K562 (cell line): ENCODE results near the gene CCDC102B. TPM values are rescaled to one million over a fixed set of nuclear protein-coding genes. Genes with fewer than 3 reads are reported as not detected.

Experiments
- ATAC-seq: fragments of 200-7000 bp; cut with Tn5 transposase; 3 replicates; pipeline ENCODE4 v1.9.1; 2020; ENCODE audit warnings: moderate library complexity
- BruUV-seq: library from RNA; stranded (reverse); fragments of 400-500 nt; replicated peaks from 2 replicates; lab custom pipeline; 2021; lab: Mats Ljungman, UMichigan
- CTCF ChIA-PET: fragments of 300-600 bp; formaldehyde crosslinking; extraction: SDS; loops from one replicate; lab custom pipeline; 2021; ENCODE audit warnings: low intra/inter-chr PET ratio; lab: Yijun Ruan, JAX
- POLR2A ChIA-PET: fragments of 300-600, 350-650 bp; sonication (Branson Sonifier 250); formaldehyde crosslinking; extraction: SDS; loops from one replicate; lab custom pipeline; 2021; ENCODE audit warnings: antibody characterized with exemption, inconsistent platforms; lab: Yijun Ruan, JAX
- DNase-seq, 4 experiments: peaks; one replicate each; pipeline versions ENCODE4 v3.0.0 to v3.0.0-alpha.2; 2011 to 2018; ENCODE audit warnings: low spot score in 3 of 4, mixed read lengths in 3 of 4; ENCODE audit errors: extremely low read depth in 1 of 4
- FAIRE-seq: peaks from 2 replicates; lab custom pipeline; 2011; peaks lifted over from hg19 to GRCh38; lab: Jason Lieb, UNC
- H2AFZ ChIP-seq: 2 replicates; pipeline ENCODE4 v1.6.0; 2011; ENCODE audit warnings: low read depth, low read length, control low read depth, inconsistent platforms
- H3K27ac ChIP-seq: fragments of 200-600 bp; 3 replicates; pipeline ENCODE4 v1.8.0; 2011; ENCODE audit warnings: low read depth, mild to moderate bottlenecking, control low read depth, inconsistent platforms, low read length, moderate library complexity, mixed read lengths; ENCODE audit errors: extremely low read depth
- H3K27me3 ChIP-seq, 2 experiments: fragments of 300-600 bp in 1 of 2; 2 replicates in 1 of 2; 3 replicates in 1 of 2; pipeline versions ENCODE4 v1.6.0 to v1.8.0; 2011; ENCODE audit warnings: inconsistent platforms in 2 of 2, low read length in 2 of 2, mild to moderate bottlenecking in 1 of 2, mixed read lengths in 1 of 2, moderate library complexity in 1 of 2; ENCODE audit not compliant: control insufficient read depth in 2 of 2, insufficient read depth in 2 of 2
- H3K36me3 ChIP-seq: fragments of 300-600 bp; 3 replicates; pipeline ENCODE4 v1.8.0; 2011; ENCODE audit warnings: mild to moderate bottlenecking, low read length, inconsistent platforms; ENCODE audit not compliant: control insufficient read depth, insufficient read depth
- H3K4me1 ChIP-seq, 2 experiments: fragments of 200-600 bp in 1 of 2; replicated peaks in 1 of 2; 2 replicates in 1 of 2; 3 replicates in 1 of 2; pipeline versions ENCODE4 v1.5.1 to v1.8.0; 2011; ENCODE audit warnings: inconsistent platforms in 2 of 2, low read length in 2 of 2, mild to moderate bottlenecking in 1 of 2, mixed read lengths in 1 of 2, moderate library complexity in 1 of 2; ENCODE audit not compliant: control insufficient read depth in 2 of 2, insufficient read depth in 2 of 2
- H3K4me2 ChIP-seq: 2 replicates; pipeline ENCODE4 v1.6.1; 2011; ENCODE audit warnings: low read length, control low read depth, inconsistent platforms, mixed read lengths; ENCODE audit not compliant: insufficient read depth
- H3K4me3 ChIP-seq: fragments of 200-600 bp; sonication (generic), shearing (Covaris generic); 2 replicates; pipeline ENCODE4 v1.5.1; 2016; ENCODE audit warnings: control low read depth, inconsistent platforms
- H3K79me2 ChIP-seq: fragments of 200-600 bp; 3 replicates; pipeline ENCODE4 v1.8.0; 2011; ENCODE audit warnings: low read length, inconsistent platforms; ENCODE audit not compliant: control insufficient read depth, insufficient read depth
- H3K9ac ChIP-seq, 2 experiments: 2 replicates each; pipeline versions ENCODE4 v1.6.0 to v1.6.1; 2011; ENCODE audit warnings: low read depth in 2 of 2, low read length in 2 of 2, control low read depth in 1 of 2, inconsistent platforms in 1 of 2, mild to moderate bottlenecking in 1 of 2, mixed read lengths in 1 of 2; ENCODE audit not compliant: insufficient read depth in 1 of 2
- H3K9me1 ChIP-seq: one replicate; pipeline ENCODE4 v1.6.0; 2011; ENCODE audit warnings: inconsistent platforms, mild to moderate bottlenecking, low read length, moderate library complexity; ENCODE audit not compliant: control insufficient read depth, insufficient read depth
- H3K9me3 ChIP-seq: replicated peaks from 2 replicates; pipeline ENCODE4 v1.5.1; 2011; ENCODE audit warnings: low read depth, low read length, inconsistent platforms; ENCODE audit not compliant: control insufficient read depth, insufficient read depth
- H4K20me1 ChIP-seq: replicated peaks from 2 replicates; pipeline ENCODE4 v1.6.1; 2011; ENCODE audit warnings: low read length, inconsistent platforms, mixed read lengths; ENCODE audit not compliant: control insufficient read depth, insufficient read depth
- AFF4 ChIP-seq: sonication (generic); formaldehyde crosslinking; IDR thresholded peaks from 2 replicates; pipeline ENCODE4 v1.8.0; 2023; ENCODE audit warnings: mild to moderate bottlenecking, missing genetic modification reagents
- CBFA2T3 ChIP-seq: fragments of 450-650 bp; IDR thresholded peaks from 2 replicates; pipeline ENCODE4 v1.6.1; 2017
- ESRRA ChIP-seq: fragments of 450-650 bp; IDR thresholded peaks from 2 replicates; pipeline ENCODE4 v1.6.1; 2014; ENCODE audit warnings: low read depth, mild to moderate bottlenecking, moderate library complexity, borderline replicate concordance
- HOMEZ ChIP-seq: fragments of 250-450 bp; sonication (Bioruptor Pico); IDR thresholded peaks from 2 replicates; pipeline ENCODE4 v1.4.0; 2020; ENCODE audit warnings: mild to moderate bottlenecking, moderate library complexity
- HSF4 ChIP-seq: fragments of 250-450 bp; sonication (Bioruptor Pico); IDR thresholded peaks from 2 replicates; pipeline ENCODE4 v2.1.2; 2022; ENCODE audit warnings: mild to moderate bottlenecking, moderate library complexity, borderline replicate concordance
- IFI16 ChIP-seq: fragments of 250-450 bp; sonication (Bioruptor Pico); IDR thresholded peaks from 2 replicates; pipeline ENCODE4 v2.1.2; 2022; ENCODE audit warnings: mild to moderate bottlenecking, inconsistent platforms
- MYC ChIP-seq, 2 experiments: fragments of 250-450 bp in 1 of 2; sonication (Bioruptor Pico) in 1 of 2; IDR thresholded peaks; 2 replicates each; pipeline versions ENCODE4 v1.5.1 to v1.6.1; 2012 to 2021; ENCODE audit warnings: low read depth in 2 of 2, borderline replicate concordance in 1 of 2, improper control_type of control experiment in 1 of 2, low read length in 1 of 2, mild to moderate bottlenecking in 1 of 2, moderate library complexity in 1 of 2
- NR2C1 ChIP-seq, 2 experiments: fragments of 450-650 bp; IDR thresholded peaks; 2 replicates each; pipeline ENCODE4 v1.6.1; 2017; ENCODE audit warnings: mild to moderate bottlenecking in 2 of 2, antibody characterized with exemption in 1 of 2, inconsistent platforms in 1 of 2, missing compliant biosample characterization in 1 of 2, missing genetic modification characterization in 1 of 2
- PHF20 ChIP-seq: fragments of 450-650 bp; IDR thresholded peaks from 2 replicates; pipeline ENCODE4 v1.6.1; 2018; ENCODE audit not compliant: partially characterized antibody
- SAFB ChIP-seq: fragments of 200-400 bp; formaldehyde crosslinking; IDR thresholded peaks from 2 replicates; pipeline ENCODE4 v1.6.1; 2017; ENCODE audit warnings: low read depth, low read length, borderline replicate concordance
- TFAP4 ChIP-seq: sonication (generic); formaldehyde crosslinking; IDR thresholded peaks from 2 replicates; pipeline ENCODE4 v1.8.0; 2022; ENCODE audit warnings: missing genetic modification reagents, mild to moderate bottlenecking, moderate library complexity, borderline replicate concordance
- ZNF175 ChIP-seq: fragments of 200-800 bp; sonication (Bioruptor generic); IDR thresholded peaks from 2 replicates; pipeline ENCODE4 v1.6.1; 2016; ENCODE audit warnings: low read depth, mild to moderate bottlenecking, missing genetic modification characterization, missing compliant biosample characterization
- ZNF3 ChIP-seq: fragments of 250-450 bp; sonication (Bioruptor Pico); IDR thresholded peaks from 2 replicates; pipeline ENCODE4 v1.5.0; 2021; ENCODE audit warnings: mild to moderate bottlenecking, moderate library complexity
- ZNF766 ChIP-seq: fragments of 200-800 bp; sonication (Bioruptor generic); conservative IDR thresholded peaks from 2 replicates; pipeline ENCODE4 v1.6.1; 2016; ENCODE audit warnings: missing genetic modification characterization, missing compliant biosample characterization
- WGBS: fragments of 100-300 bp; shearing (Covaris generic); methylation state at CpG from one replicate; pipeline ENCODE4 v1.1.6; 2016; ENCODE audit warnings: low coverage, mixed read lengths; ENCODE audit not compliant: insufficient coverage; ENCODE audit errors: missing lambda C conversion rate; 5-methylcytosine and 5-hydroxymethylcytosine counted together
- in situ Hi-C: fragments of 300-500 bp; cut with MboI; formaldehyde crosslinking; loops from 4 replicates; pipeline ENCODE4 v1.15.0; 2018; ENCODE audit warnings: inconsistent platforms, mixed read lengths
- intact Hi-C: fragments of 100-400 bp; cut with micrococcal nuclease; formaldehyde crosslinking; loops from 2 replicates; pipeline ENCODE4 v1.14.2; 2022
- polyA plus RNA-seq, 8 experiments: library from polyadenylated mRNA; depleted of rRNA in 4 of 8; stranded (reverse) in 5 of 8; unstranded in 3 of 8; fragments of >200 nt; fragmentation: Nextera tagmentation in 2 of 8; fragmentation: Illumina TruSeq in 1 of 8; extraction: Ambion mirVana in 2 of 8; extraction: Trizol in 1 of 8; gene quantifications; 2 replicates each; pipeline versions ENCODE4 v1.2.1 to v1.2.3, GENCODE V29; 2011 to 2014; ENCODE audit warnings: inconsistent platforms in 1 of 8, missing spikeins in 1 of 8
- total RNA-seq, 7 experiments: library from RNA; depleted of rRNA in 6 of 7; stranded (reverse); fragments of >200 nt in 6 of 7; fragmentation: Illumina TruSeq in 2 of 7; extraction: Trizol in 2 of 7; gene quantifications; 2 replicates each; pipeline versions ENCODE4 v1.2.1 to v1.2.3, GENCODE V29; 2011 to 2021; ENCODE audit warnings: low replicate concordance in 1 of 7

The CCDC102B gene
- total and polyA plus RNA-seq, 9 of the 15 experiments (the other 6 are each of a cell fraction or from before 2014, with no cell fraction given), result 0.18 to 1.5 (median 0.73) TPM

GRCh38 chr18:68916734-68917133, 118.9 kb downstream of the CCDC102B start (continued):
- no peak for TF ChIP-seq HOMEZ (CRISPR knock-in tag)
- no peak for TF ChIP-seq IFI16 (CRISPR knock-in tag)
- no peak for TF ChIP-seq NR2C1 (IDR thresholded peaks at IDR 0.05)
- no peak for TF ChIP-seq NR2C1 (tag; IDR thresholded peaks at IDR 0.05)
- no peak for TF ChIP-seq MYC (IDR thresholded peaks at IDR 0.05; ENCODE audit: low read depth, low read length)
- TF ChIP-seq MYC (CRISPR knock-in tag; IDR thresholded peaks at IDR 0.05; ENCODE audit: borderline replicate concordance, low read depth), result no peak

GRCh38 chr18:68918216-68918615, 120.3 kb downstream of the CCDC102B start:
- CTCF ChIA-PET, result no interaction called here
- TF ChIP-seq HSF4 (no peak), NR2C1 (IDR thresholded peaks at IDR 0.05) (no peak), NR2C1 (tag; IDR thresholded peaks at IDR 0.05) (no peak), ZNF766 (CRISPR knock-in tag) (no peak), AFF4 (CRISPR knock-in tag) (no peak), ZNF175 (no peak), PHF20 (no peak), CBFA2T3 (no peak), ESRRA (no peak), SAFB (no peak), ZNF3 (no peak), TFAP4 (CRISPR knock-in tag) (no peak)

More at GRCh38 chr18:68918216-68918615, 120.3 kb downstream of the CCDC102B start:
- POLR2A ChIA-PET, result no interaction called here
- Histone ChIP-seq H3K27me3 (no peaks in the 10 kb centered on the region), H2AFZ (no peak overlapping the region), H3K4me3 (no peak overlapping the region), H3K79me2 (no peaks in the 10 kb centered on the region), H3K9me3 (no peaks in the 10 kb centered on the region), H3K9me1 (no peaks in the 10 kb centered on the region), H3K9ac (no peak overlapping the region), H3K4me1 (no peaks in the 10 kb centered on the region), H3K4me2 (no peak overlapping the region), H3K27ac (no peak overlapping the region), H3K36me3 (no peaks in the 10 kb centered on the region), H4K20me1 (no peaks in the 10 kb centered on the region)
- 10% methylated on average over 2 of the region's 3 CpGs for WGBS
- ATAC-seq, result no peak
- FAIRE-seq, result no peak
- intact Hi-C loops, result no loop called here
- no peak for DNase-seq
- no TSS peak for BruUV-seq
- in situ Hi-C loops, result no loop called here
